Sigmoid colon (tissue), 4 donors: Measurements from ENCODE around the gene DAPK2.

Experiments used
- POLR2A ChIP-seq, 2 donors: fragments of 450-650 bp; IDR thresholded peaks; one replicate each; pipeline ENCODE4 v1.6.1; 2016; ENCODE audit warnings: antibody characterized with exemption in 2 of 2, mild to moderate bottlenecking in 2 of 2, moderate library complexity in 2 of 2
- POLR2AphosphoS5 ChIP-seq, 4 donors: sonication (generic); formaldehyde crosslinking; IDR thresholded peaks; one replicate each; pipeline ENCODE4 v1.6.1; 2017; ENCODE audit warnings: antibody characterized with exemption in 4 of 4
- TF ChIP-seq, protein P1 (sequence below), 4 experiments: fragments of 450-650 bp in 3 of 4; fragments of 200-600 bp in 1 of 4; IDR thresholded peaks; one replicate each; pipeline ENCODE4 v1.5.1; 2016 to 2019; ENCODE audit warnings: antibody characterized with exemption in 4 of 4, mild to moderate bottlenecking in 3 of 4, moderate library complexity in 2 of 4

DNA sequence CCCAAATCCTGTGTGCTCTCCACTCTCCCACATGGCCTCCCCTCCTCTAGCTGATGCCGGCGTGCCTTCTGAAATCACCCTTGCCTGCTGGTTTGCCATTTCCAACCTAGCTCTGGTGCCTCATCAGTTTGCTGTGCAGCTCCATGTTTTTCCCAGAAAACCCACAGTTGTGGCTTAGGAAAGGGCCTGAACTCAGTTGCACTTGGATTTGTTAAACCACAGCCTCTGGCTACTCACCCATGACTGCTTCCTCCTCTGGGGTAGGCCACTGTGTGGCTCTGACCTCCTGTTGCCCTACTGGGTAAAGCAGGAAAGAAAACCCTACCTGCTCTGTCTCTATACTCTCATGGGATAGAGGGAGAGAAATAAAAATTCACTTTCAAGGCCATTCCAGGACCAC, 97.3 kb downstream of the DAPK2 start:
- TF ChIP-seq, protein P1, sequence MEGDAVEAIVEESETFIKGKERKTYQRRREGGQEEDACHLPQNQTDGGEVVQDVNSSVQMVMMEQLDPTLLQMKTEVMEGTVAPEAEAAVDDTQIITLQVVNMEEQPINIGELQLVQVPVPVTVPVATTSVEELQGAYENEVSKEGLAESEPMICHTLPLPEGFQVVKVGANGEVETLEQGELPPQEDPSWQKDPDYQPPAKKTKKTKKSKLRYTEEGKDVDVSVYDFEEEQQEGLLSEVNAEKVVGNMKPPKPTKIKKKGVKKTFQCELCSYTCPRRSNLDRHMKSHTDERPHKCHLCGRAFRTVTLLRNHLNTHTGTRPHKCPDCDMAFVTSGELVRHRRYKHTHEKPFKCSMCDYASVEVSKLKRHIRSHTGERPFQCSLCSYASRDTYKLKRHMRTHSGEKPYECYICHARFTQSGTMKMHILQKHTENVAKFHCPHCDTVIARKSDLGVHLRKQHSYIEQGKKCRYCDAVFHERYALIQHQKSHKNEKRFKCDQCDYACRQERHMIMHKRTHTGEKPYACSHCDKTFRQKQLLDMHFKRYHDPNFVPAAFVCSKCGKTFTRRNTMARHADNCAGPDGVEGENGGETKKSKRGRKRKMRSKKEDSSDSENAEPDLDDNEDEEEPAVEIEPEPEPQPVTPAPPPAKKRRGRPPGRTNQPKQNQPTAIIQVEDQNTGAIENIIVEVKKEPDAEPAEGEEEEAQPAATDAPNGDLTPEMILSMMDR (IDR thresholded peaks at IDR 0.05) = no peak
- TF ChIP-seq POLR2A (IDR thresholded peaks at IDR 0.05) (no peak), POLR2AphosphoS5 (IDR thresholded peaks at IDR 0.05) (no peak)
